Ishikawa (cell line): Measurements from ENCODE around the gene DTX1.

Source experiments
- CEBPB ChIP-seq: IDR thresholded peaks from 2 replicates; pipeline ENCODE4 v1.6.1; 2012
- CREB1 ChIP-seq: IDR thresholded peaks from 2 replicates; pipeline ENCODE4 v1.6.1; 2012; ENCODE audit warnings: low read depth
- EGR1 ChIP-seq: IDR thresholded peaks from 2 replicates; pipeline ENCODE4 v1.6.1; 2012
- FOXM1 ChIP-seq: IDR thresholded peaks from 2 replicates; pipeline ENCODE4 v1.6.1; 2012; ENCODE audit warnings: low read depth, borderline replicate concordance
- NFIC ChIP-seq: IDR thresholded peaks from 2 replicates; pipeline ENCODE4 v1.6.1; 2012
- RAD21 ChIP-seq: IDR thresholded peaks from 2 replicates; pipeline ENCODE4 v1.6.1; 2012; ENCODE audit warnings: low read depth
- TAF1 ChIP-seq: IDR thresholded peaks from 2 replicates; pipeline ENCODE4 v1.6.1; 2012; ENCODE audit warnings: low read depth, mild to moderate bottlenecking
- TCF12 ChIP-seq: IDR thresholded peaks from 2 replicates; pipeline ENCODE4 v1.6.1; 2012; ENCODE audit warnings: low read depth
- TEAD4 ChIP-seq: IDR thresholded peaks from 2 replicates; pipeline ENCODE4 v1.6.1; 2012
- YY1 ChIP-seq: IDR thresholded peaks from 2 replicates; pipeline ENCODE4 v1.6.1; 2012; ENCODE audit warnings: low read depth
- ZBTB7A ChIP-seq: IDR thresholded peaks from 2 replicates; pipeline ENCODE4 v1.6.1; 2012; ENCODE audit warnings: low read depth
- TF ChIP-seq, protein P1 (sequence below): IDR thresholded peaks from 2 replicates; pipeline ENCODE4 v1.6.1; 2012
- TF ChIP-seq, protein P2 (sequence below): IDR thresholded peaks from 2 replicates; pipeline ENCODE4 v1.6.1; 2012; ENCODE audit warnings: low read depth, mild to moderate bottlenecking
- TF ChIP-seq, protein P3 (sequence below): IDR thresholded peaks from 2 replicates; pipeline ENCODE4 v1.6.1; 2012

DTX1 gene

DNA sequence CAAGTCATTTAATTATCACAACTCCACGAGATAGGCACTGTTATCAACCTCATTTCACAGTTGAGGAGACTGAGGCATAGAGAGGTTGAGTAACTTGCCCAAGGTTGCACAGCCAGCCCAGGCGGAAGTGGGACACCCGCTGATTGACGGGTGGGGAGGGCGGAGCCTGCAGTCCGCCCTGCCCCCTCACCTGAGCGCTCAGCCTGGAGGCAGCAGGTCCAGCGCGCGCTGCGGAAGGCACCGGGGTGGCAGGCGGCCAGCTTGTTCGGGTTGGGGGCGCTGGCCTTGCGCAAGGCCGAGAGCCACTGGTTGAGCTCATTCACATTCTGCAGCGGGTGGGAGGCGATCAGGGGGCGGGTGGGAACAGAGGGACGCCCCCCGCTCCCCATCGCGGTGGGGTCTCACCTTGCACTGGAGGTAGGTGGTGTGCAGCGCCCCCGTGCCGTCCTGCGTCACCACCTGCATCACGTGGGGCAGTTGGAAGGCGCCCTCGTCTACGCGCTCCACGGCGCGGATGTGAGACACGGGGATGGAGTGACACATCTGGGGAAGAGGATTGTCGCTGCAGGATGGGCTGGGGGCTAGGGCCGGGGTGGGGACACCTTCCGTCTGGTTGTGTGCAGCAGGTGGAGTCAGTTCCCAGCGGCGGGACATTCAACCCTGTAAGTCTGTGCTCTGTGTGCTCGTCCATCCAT is 47.4 kb downstream of the DTX1 start:
- TF ChIP-seq TCF12, result no peak
- TF ChIP-seq RAD21, result no peak
- no peak for TF ChIP-seq TAF1
- TF ChIP-seq EGR1, result no peak
- TF ChIP-seq FOXM1, result no peak
- TF ChIP-seq CREB1, result no peak
- no peak for TF ChIP-seq CEBPB
- TF ChIP-seq NFIC, result no peak
- TF ChIP-seq, protein P1, sequence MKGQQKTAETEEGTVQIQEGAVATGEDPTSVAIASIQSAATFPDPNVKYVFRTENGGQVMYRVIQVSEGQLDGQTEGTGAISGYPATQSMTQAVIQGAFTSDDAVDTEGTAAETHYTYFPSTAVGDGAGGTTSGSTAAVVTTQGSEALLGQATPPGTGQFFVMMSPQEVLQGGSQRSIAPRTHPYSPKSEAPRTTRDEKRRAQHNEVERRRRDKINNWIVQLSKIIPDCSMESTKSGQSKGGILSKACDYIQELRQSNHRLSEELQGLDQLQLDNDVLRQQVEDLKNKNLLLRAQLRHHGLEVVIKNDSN, result no peak
- TF ChIP-seq TEAD4, result no peak

DNA sequence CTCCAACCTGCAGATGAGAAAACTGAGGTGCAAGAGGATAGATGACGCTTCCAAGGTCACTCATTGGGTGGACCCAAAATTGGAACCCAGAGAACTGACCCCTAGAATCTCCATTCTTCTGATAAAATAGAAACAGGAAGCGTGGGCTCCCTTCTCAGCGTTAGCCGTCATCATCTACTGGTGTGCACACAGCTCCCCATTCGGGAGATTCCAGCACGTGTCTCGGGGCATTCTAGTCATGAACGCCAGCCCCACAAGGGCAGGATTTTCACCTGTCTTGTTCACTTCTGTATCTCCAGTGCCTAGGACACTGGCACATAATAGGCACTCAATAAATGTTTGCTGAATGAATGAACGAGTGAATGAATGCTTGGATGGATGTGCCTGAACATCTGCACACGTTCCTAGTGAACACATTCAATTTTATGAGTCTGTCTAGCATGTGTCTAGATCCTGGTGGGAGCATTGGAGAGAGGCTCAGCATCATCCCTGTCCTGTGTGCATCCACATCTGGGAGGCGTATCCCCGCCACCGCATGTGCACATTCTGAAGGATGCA is 48.5 kb downstream of the DTX1 start:
- TF ChIP-seq RAD21, result no peak
- TF ChIP-seq, protein P1, result no peak

DNA sequence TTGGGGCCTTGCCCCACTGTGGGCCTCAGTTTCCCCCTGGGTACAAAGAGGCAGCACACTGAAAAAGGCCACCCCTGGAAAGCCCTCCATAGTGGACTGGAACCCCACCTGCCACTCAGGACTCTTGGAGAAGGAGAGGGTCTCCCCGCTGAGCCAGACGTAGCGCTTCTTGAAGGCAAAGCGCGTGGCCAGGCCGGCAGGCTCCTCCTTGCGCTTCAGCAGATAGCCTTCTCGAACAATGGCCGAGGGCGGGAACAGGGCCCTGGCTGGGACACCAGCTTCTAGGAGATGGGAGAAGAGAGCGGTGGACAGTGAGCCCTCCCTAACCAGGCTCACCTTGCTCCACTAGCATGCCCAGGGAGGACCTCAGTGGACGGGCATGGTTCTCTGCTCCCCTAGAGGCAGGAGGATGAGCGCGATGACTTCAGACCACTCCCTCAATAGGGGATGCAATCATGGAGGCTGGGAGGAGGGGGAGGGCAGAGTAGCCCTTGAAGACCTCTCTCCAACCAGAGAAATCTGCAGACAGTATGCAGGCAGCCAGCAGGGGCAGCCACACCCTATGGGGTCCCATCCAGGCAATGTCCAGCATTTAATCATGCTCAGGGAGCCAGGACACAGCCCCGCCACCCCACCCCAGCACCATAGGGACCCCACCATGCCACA is 49.2 kb downstream of the DTX1 start:
- no peak for TF ChIP-seq NFIC
- TF ChIP-seq, protein P2, sequence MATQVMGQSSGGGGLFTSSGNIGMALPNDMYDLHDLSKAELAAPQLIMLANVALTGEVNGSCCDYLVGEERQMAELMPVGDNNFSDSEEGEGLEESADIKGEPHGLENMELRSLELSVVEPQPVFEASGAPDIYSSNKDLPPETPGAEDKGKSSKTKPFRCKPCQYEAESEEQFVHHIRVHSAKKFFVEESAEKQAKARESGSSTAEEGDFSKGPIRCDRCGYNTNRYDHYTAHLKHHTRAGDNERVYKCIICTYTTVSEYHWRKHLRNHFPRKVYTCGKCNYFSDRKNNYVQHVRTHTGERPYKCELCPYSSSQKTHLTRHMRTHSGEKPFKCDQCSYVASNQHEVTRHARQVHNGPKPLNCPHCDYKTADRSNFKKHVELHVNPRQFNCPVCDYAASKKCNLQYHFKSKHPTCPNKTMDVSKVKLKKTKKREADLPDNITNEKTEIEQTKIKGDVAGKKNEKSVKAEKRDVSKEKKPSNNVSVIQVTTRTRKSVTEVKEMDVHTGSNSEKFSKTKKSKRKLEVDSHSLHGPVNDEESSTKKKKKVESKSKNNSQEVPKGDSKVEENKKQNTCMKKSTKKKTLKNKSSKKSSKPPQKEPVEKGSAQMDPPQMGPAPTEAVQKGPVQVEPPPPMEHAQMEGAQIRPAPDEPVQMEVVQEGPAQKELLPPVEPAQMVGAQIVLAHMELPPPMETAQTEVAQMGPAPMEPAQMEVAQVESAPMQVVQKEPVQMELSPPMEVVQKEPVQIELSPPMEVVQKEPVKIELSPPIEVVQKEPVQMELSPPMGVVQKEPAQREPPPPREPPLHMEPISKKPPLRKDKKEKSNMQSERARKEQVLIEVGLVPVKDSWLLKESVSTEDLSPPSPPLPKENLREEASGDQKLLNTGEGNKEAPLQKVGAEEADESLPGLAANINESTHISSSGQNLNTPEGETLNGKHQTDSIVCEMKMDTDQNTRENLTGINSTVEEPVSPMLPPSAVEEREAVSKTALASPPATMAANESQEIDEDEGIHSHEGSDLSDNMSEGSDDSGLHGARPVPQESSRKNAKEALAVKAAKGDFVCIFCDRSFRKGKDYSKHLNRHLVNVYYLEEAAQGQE, result no peak

DNA sequence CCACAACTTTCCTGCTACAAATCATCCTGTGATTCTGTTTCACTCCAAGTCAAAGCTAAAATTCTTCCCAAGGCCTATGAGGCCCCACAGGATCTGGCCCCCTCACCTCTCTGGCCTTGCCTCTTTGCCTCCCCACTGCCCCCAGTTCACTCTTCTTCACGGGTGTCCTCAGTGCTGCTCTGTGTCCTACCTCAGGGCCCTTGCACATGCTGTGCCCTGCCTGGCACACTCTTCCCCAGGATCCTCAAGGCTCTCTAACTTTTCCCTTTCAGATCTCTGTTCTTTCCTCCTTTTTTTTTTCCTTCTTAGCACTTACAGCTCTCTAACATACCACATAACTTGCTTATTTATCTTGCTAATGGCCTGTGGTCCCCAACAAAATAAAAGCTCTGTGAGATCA is 49.8 kb downstream of the DTX1 start:
- no peak for TF ChIP-seq CREB1
- TF ChIP-seq, protein P3, sequence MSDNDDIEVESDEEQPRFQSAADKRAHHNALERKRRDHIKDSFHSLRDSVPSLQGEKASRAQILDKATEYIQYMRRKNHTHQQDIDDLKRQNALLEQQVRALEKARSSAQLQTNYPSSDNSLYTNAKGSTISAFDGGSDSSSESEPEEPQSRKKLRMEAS, result no peak
- no peak for TF ChIP-seq NFIC
- TF ChIP-seq, protein P1, result no peak
- no peak for TF ChIP-seq YY1
- TF ChIP-seq, protein P2, result no peak
- no peak for TF ChIP-seq EGR1
- TF ChIP-seq ZBTB7A, result no peak
- TF ChIP-seq CEBPB, result no peak
- TF ChIP-seq TEAD4, result no peak

DNA sequence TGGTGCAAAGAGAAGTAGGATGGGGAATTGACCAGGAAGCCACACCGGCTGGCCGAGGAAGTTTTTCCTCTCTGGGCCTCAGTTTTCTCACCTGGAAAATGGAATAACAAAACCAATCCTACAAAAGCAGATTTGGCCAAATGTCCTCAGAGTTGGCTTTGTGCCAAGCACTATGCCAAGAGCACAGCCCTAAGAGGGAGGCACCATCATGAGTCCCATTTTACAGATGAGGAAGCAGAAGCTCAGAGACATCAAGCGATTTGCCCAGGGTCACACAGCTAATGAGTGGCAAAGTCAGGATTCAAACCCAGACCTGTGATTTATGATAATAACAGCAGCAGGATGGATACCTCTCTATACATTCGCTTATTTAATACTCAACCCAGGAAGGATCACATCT is 51.8 kb downstream of the DTX1 start:
- TF ChIP-seq NFIC, result peak; percentile 63
- TF ChIP-seq, protein P1, result no peak

DNA sequence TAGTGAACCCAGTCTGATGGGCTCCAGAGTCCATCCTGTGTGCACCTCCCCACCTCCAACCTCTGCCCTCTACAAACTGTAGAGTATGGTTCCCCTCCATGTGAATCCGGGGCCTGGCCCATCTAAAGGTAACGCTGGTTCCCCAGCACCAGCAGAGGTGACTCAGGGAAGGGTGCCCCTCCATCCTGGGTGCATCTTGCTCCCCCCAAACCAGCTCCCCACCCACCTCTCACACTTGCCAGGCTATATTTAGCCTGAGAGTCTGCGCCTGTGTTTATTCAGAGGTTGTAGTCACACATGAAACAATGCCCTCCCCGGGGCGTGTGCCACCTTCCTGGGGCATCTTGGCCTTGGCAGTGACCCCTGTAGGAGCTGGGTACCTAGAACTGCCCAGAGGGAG is 52.8 kb downstream of the DTX1 start:
- TF ChIP-seq YY1, result no peak
